HG02981 (cell line): ENCODE measurements around the gene NLRC5.

Experiments
- ATAC-seq: cut with Tn5 transposase; IDR thresholded peaks from one replicate; pipeline ENCODE4 v1.9.1; 2021; ENCODE audit warnings: mild to moderate bottlenecking, moderate library complexity; ENCODE audit not compliant: unreplicated experiment

NLRC5 gene

DNA sequence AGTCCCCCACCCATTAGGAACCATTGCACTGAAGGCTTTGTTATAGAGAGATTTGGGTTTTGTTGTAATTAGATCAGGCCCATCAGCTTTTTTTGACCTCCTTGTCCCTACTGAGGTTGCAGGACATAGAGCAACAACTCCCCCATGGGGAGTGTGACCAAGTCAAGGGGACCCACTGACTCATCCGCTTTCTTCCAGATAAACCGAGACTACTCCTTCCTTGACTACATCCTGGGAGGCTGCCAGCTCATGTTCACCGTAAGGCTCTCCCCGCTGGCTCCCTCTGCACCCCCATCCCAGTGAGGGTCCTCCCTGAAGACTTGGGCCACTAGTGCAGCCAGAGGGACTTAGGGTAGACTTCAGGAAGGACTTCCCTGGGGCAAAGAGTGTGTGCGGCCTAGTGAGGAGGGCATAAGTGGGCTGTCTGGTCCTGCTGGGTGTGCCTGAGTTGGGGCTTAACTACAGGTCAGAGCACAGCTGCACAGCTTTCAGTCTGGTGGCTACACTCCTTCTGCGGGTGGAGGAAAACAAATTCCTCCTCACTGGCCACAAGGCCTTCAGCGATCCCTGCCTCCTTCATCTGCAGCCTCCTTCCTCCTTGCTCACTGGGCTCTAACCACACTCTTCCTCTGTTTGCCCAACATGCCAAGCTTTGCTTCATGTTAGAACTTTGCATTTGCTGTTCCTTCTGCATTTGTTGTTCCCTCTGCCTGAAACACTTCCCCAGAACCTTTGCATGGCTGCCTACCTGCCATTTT lies 134.0 kb downstream of the NLRC5 start:
- ATAC-seq, result no peak

GRCh38 chr16:57123974-57124674 lies 134.8 kb downstream of the NLRC5 start:
- ATAC-seq, result no peak

DNA sequence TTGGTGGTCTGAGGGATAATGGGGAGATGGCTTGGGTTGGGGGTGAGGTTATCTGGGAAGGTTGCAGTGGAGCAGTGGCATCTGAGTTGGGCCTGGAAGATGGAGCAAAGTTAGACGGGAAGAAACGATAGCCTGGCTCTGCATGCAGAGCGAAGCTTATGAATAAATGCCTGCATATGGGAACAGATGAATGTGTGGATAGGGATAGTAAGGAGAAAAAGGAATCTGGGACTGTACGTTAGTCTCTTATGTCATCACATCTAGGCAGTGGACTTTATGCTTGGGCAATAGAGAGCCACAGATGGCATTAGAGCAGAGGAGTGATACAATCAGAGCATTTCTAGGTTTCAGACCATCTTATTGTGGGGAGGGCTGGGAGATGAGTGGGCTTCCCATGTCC lies 136.0 kb downstream of the NLRC5 start:
- ATAC-seq, result no peak

DNA sequence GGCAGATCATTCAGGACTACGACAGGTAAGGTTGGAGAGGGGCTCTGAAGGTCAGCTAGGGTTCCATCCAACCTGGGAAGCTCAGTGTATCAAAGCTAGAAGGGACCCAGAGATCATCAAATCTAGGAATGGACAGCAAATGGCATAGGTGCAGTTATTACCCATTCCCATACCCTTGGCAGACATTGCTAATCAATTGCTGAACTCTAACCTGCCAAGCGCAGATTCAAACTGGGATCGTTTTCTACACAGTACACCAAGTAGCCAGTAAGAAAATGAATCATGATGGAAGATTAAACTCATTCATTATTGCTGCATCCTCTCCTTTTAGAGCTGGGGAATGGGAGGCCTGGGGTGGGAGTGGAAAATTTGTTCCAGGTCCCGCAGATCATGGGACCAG lies 136.6 kb downstream of the NLRC5 start:
- ATAC-seq, result no peak

- no peak for ATAC-seq
Measured at GRCh38 chr16:57126411-57126810, 137.1 kb downstream of the NLRC5 start.

GRCh38 chr16:57127037-57127763 lies 137.8 kb downstream of the NLRC5 start:
- no peak for ATAC-seq

DNA sequence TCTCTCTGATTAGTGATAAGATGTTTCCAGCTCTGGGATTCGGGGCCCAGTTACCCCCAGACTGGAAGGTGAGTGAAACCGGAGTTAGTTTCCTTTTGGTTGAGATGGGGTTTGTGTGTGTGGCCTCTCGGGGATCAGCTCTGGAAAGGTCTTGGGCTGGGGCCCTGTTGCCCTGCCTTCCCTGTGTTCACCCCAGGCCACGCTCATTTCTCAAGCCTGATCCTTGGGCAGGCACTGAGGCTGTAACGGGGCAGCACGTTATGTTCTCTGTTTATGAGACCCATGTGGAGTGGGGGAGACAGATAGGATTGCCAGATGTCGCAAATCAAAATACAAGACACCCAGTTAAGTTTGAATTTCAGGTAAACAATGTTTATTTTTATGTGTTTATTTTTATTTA lies 138.5 kb downstream of the NLRC5 start:
- no peak for ATAC-seq

DNA sequence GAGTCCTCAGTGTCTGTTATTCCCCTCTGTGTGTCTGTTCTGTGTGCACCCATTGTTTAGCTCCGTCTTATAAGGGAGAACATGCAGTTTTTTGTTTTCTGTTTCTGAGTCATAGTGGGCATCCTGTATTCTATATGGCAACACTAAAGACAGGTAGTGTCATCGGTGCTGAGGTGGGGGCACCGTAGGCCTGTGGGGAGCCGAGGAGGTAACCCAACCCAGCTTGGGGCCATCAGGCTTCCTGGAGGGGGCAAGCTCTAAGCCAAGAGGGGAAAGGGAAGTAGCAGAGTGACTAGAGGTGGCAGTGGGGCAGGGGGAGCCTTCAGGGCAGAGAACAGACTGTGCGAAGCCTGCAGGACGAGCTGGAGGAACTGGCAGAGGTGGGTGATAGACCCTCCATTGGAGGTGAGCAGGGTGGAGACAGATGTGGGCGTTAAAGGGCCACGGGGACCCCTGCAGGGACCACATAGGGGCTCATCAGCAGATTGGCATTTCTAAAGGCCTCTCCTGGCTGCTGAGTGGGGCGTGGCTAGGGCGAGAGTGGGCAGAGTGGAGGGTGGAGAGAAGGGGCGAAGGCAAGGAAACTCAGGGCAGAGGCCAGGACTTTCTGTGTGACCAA lies 139.5 kb downstream of the NLRC5 start:
- ATAC-seq, result no peak

- no peak for ATAC-seq
Measured at GRCh38 chr16:57130950-57131321, 141.6 kb downstream of the NLRC5 start.

- no peak for ATAC-seq
Measured at GRCh38 chr16:57131351-57131970, 142.1 kb downstream of the NLRC5 start.

- no peak for ATAC-seq
Measured at GRCh38 chr16:57132470-57132869, 143.1 kb downstream of the NLRC5 start.

DNA sequence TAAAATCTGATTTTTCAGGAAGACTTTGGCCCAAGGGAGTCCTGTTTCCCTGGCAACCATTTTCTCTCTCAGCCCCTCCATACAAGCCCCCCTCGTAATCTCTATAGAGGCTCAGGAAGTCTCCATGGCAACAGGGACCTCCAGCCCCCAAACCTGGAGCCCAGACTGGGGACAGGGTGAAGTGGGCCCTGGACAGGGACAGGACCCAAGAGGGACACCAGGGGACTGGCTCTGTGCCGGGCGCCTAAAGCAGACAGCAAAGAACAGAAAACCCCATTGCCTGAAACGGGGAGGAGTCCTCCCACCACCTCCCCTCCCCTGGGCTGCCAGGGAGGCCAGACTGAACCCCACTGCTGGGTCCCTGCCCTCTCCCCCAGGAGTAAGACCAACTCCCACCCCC lies 143.7 kb downstream of the NLRC5 start:
- ATAC-seq, result no peak
